ENCODE results near the gene SMOC2.
"Not testable (repeated sequence)": the region's sequence is repeated elsewhere in the genome, so short reads cannot be mapped to it uniquely, and the experiment has no call there.

The SMOC2 gene

GRCh38 chr6:168650671-168651111, 209.7 kb downstream of the SMOC2 start:
- DNase-seq (ENCODE audit: low read depth in 2 of 2), result no peak

- no peak for DNase-seq (ENCODE audit: low read depth in 2 of 2)
Observed at GRCh38 chr6:168655462-168656152, 214.6 kb downstream of the SMOC2 start.

GRCh38 chr6:168658059-168658458, 217.1 kb downstream of the SMOC2 start:
- no peak for DNase-seq (ENCODE audit: low read depth in 2 of 2)

- DNase-seq (ENCODE audit: low read depth in 2 of 2), result no peak
Observed at GRCh38 chr6:168660400-168660945, 219.5 kb downstream of the SMOC2 start.

GRCh38 chr6:168662301-168662936, 221.4 kb downstream of the SMOC2 start:
- DNase-seq (ENCODE audit: low read depth in 2 of 2), result no peak

GRCh38 chr6:168663041-168663440, 222.1 kb downstream of the SMOC2 start:
- no peak for DNase-seq (ENCODE audit: low read depth in 2 of 2)

- DNase-seq (ENCODE audit: low read depth in 2 of 2), result no peak
Observed at GRCh38 chr6:168664956-168665355, 224.0 kb downstream of the SMOC2 start.

GRCh38 chr6:168666170-168666569, 225.2 kb downstream of the SMOC2 start:
- DNase-seq (ENCODE audit: low read depth in 2 of 2), result no peak

- no peak for DNase-seq (ENCODE audit: low read depth in 2 of 2)
Observed at GRCh38 chr6:168666699-168667427, 225.9 kb downstream of the SMOC2 start.

GRCh38 chr6:168667428-168667805, 226.4 kb downstream of the SMOC2 start:
- DNase-seq (ENCODE audit: low read depth in 2 of 2), result no peak

- DNase-seq (ENCODE audit: low read depth in 2 of 2), result no peak
Observed at GRCh38 chr6:168670401-168670985, 229.5 kb downstream of the SMOC2 start.

GRCh38 chr6:168671028-168671862, 230.3 kb downstream of the SMOC2 start:
- no peak for DNase-seq (ENCODE audit: low read depth in 2 of 2)

- DNase-seq (ENCODE audit: low read depth in 2 of 2), result no peak
Observed at GRCh38 chr6:168671863-168672546, 231.0 kb downstream of the SMOC2 start.

- DNase-seq (ENCODE audit: low read depth in 2 of 2), result no peak
Observed at GRCh38 chr6:168674595-168674994, 233.6 kb downstream of the SMOC2 start.

GRCh38 chr6:168675375-168675774, 234.4 kb downstream of the SMOC2 start:
- DNase-seq (ENCODE audit: low read depth in 2 of 2), result no peak

- DNase-seq (ENCODE audit: low read depth in 2 of 2), result no peak
Observed at GRCh38 chr6:168675933-168676551, 235.1 kb downstream of the SMOC2 start.

- DNase-seq (ENCODE audit: low read depth in 2 of 2), result no peak
Observed at GRCh38 chr6:168676552-168677322, 235.8 kb downstream of the SMOC2 start.

GRCh38 chr6:168677323-168677781, 236.4 kb downstream of the SMOC2 start:
- not testable (repeated sequence) for DNase-seq (ENCODE audit: low read depth in 2 of 2)

- no peak for DNase-seq (ENCODE audit: low read depth in 2 of 2)
Observed at GRCh38 chr6:168678077-168678476, 237.1 kb downstream of the SMOC2 start.

Measured in stimulated activated CD8-positive, alpha-beta memory T cell treated with anti-CD3 and anti-CD28 coated beads, Interleukin-7, amount 100 ng/mL, for 1 hour (primary cell).